ENCODE measurements around the gene DLK1.
A peak's percentile ranks its signal among the peaks of the same experiment; 100 is the strongest.

DNA sequence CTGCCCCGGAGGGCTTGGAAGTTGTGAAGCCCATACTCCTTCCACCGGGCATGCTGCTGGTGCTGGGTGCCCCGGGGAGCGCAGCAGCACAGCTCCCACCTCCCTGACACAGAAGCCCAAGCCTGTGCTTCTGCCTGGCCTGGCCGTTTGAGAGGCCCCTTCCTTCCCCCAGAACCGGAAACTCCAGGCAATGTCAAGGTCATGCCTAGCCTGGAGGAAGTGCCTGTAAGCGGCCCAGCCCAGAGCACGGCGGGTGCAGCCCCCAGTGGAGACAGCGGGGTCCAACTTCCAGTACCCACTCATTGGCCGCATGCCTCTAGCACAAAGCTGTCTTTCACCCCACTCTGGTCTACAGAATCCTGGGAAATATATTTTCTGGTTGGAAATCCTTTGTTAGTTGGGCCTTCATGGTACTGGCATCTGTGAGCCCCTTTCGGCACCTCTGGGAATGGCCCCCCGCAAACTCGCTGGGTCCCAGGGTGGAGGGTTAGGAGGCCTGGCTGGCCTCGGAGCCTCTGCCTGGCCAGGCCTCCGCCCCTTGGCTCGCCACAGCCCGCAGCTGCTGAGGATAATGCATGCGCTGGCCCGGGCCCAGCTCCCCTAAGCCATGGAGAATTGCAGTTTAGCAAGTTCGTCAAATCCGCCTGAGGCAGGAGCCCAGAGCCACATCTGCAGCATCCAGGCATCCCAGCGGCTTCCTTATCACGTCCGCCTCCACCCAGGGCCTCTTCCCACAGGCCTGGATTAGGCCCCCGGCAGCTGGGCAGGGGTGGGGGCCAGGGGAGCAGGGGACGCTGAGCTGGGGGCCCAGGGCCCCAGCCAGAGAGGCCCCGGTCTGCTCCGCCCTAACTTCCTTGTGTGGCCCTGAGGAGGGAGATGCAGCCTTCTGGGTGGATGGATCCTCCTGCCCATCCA, 48.9 kb upstream of the DLK1 start:
- peak; percentile 78 to 82 (median 80) for TF ChIP-seq POLR2AphosphoS5 (IDR thresholded peaks at IDR 0.05)
- TF ChIP-seq, protein P1, sequence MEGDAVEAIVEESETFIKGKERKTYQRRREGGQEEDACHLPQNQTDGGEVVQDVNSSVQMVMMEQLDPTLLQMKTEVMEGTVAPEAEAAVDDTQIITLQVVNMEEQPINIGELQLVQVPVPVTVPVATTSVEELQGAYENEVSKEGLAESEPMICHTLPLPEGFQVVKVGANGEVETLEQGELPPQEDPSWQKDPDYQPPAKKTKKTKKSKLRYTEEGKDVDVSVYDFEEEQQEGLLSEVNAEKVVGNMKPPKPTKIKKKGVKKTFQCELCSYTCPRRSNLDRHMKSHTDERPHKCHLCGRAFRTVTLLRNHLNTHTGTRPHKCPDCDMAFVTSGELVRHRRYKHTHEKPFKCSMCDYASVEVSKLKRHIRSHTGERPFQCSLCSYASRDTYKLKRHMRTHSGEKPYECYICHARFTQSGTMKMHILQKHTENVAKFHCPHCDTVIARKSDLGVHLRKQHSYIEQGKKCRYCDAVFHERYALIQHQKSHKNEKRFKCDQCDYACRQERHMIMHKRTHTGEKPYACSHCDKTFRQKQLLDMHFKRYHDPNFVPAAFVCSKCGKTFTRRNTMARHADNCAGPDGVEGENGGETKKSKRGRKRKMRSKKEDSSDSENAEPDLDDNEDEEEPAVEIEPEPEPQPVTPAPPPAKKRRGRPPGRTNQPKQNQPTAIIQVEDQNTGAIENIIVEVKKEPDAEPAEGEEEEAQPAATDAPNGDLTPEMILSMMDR (IDR thresholded peaks at IDR 0.05 in 8 of 11, conservative IDR thresholded peaks at IDR 0.05 in 3 of 11) = no peak
- no peak for TF ChIP-seq POLR2A (IDR thresholded peaks at IDR 0.05)

All from spleen (tissue), 7 donors.